ENCODE results near the gene AP1AR. TPM values are rescaled to one million over a fixed set of nuclear protein-coding genes. Genes with fewer than 3 reads are reported as not detected.
"Not testable (repeated sequence)": the region's sequence is repeated elsewhere in the genome, so short reads cannot be mapped to it uniquely, and the experiment has no call there.

AP1AR gene
- total RNA-seq, 2 experiments from 2014 or later = 10.9 to 13.0 TPM

GRCh38 chr4:112203593-112203992, 28.0 kb upstream of the AP1AR start:
- CTCF ChIA-PET = interaction anchor here (1.1 to 1.5 kb wide), 4 partner anchors 10 to 104 kb away, joined by 3 to 5 read pairs (median 3); no protein-coding TSS in a partner anchor
- Mint-ChIP-seq H3K4me3 (no peak overlapping the region), H3K4me1 (ENCODE audit: low read depth) (peaks cover 13% of the 10 kb centered on the region)

DNA sequence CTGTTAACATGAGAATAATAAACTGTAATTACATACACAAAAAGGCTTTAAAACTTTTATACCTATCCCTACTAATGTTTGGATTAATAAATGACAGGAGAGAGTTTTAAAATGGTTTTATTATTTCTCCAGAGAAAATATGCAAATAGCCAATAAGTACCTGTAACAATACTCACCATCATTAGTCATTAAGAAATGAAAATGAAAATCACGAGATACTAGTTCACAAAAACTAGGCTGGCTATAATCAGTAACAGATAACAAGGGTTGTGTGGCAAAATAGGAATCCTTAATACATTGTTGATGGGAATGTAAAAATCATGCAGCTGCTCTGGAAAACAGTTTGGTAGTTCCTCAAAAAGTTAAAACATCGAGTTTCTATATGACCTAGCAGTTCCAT, 25.2 kb upstream of the AP1AR start:
- no peaks in the 10 kb centered on the region for H3K4me1 Mint-ChIP-seq (ENCODE audit: low read depth)
- peaks cover 4% of the 10 kb centered on the region for H3K27me3 Mint-ChIP-seq (ENCODE audit: low read depth)
- no peaks in the 10 kb centered on the region for H3K9me3 Mint-ChIP-seq (ENCODE audit: insufficient read depth)
- CTCF ChIA-PET = no interaction called here
- H3K4me3 Mint-ChIP-seq = no peak overlapping the region
- DNase-seq (no peak), ATAC-seq (no peak)
- H3K36me3 Mint-ChIP-seq (ENCODE audit: low read depth) = no peaks in the 10 kb centered on the region
- H3K27ac Mint-ChIP-seq = no peak overlapping the region
- POLR2A ChIA-PET = no interaction called here

More at GRCh38 chr4:112203593-112203992, 28.0 kb upstream of the AP1AR start:
- DNase-seq (no peak), ATAC-seq (no peak)
- Mint-ChIP-seq H3K36me3 (ENCODE audit: low read depth) (no peaks in the 10 kb centered on the region), H3K27ac (no peak overlapping the region), H3K9me3 (ENCODE audit: insufficient read depth) (no peaks in the 10 kb centered on the region), H3K27me3 (ENCODE audit: low read depth) (no peaks in the 10 kb centered on the region)
- POLR2A ChIA-PET = no interaction called here

DNA sequence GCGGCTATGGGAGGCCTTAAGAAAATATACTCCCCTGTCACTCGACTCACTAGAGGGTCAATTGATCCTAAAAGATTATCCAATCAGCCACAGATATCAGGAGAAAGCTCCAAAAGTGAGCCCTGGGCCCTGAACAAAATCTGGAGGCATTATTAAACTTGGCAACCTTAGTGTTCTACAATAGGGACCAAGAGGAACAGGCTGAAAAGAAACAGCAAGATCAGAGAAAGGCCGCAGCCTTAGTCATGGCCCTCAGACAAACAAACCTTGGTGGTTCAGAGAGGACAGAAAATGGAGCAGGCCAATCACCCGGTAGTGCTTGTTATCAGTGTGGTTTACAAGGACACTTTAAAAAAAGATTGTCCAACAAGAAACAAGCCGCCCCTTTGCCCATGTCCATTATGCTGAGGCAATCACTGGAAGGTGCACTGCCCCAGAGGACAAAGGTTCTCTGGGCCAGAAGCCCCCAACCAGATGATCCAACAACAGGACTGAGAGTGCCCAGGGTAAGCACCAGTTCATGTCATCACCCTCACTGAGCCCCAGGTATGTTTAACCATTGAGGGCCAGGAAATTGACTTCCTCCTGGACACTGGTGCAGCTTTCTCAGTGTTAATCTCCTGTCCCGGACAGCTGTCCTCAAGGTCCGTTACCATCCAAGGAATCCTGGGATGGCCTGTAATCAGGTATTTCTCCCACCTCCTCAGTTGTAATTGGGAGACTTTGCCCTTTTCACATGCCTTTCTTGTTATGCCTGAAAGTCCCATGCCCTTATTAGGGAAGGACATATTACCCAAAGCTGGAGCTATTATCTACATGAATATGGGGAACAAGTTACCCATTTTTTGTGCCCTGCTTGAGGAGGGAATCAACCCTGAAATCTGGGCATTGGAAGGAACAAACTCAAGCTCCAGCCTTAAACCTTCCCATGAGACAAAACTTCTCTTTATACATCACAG, 23.2 kb upstream of the AP1AR start:
- H3K4me3 Mint-ChIP-seq; H3K27me3 Mint-ChIP-seq (ENCODE audit: low read depth); ATAC-seq; H3K4me1 Mint-ChIP-seq (ENCODE audit: low read depth); H3K36me3 Mint-ChIP-seq (ENCODE audit: low read depth); DNase-seq; POLR2A ChIA-PET; H3K27ac Mint-ChIP-seq; H3K9me3 Mint-ChIP-seq (ENCODE audit: insufficient read depth); CTCF ChIA-PET: not testable (repeated sequence)

- Mint-ChIP-seq H3K36me3 (ENCODE audit: low read depth) (no peaks in the 10 kb centered on the region), H3K9me3 (ENCODE audit: insufficient read depth) (no peaks in the 10 kb centered on the region), H3K27me3 (ENCODE audit: low read depth) (peaks cover 4% of the 10 kb centered on the region), H3K27ac (no peak overlapping the region), H3K4me3 (no peak overlapping the region), H3K4me1 (ENCODE audit: low read depth) (peaks cover 5% of the 10 kb centered on the region)
- ChIA-PET CTCF (interaction anchor here (2.8 kb wide), 1 partner anchor 111 kb away, joined by 8 read pairs; no protein-coding TSS in a partner anchor), POLR2A (no interaction called here)
- ATAC-seq = no peak
- no peak for DNase-seq
Measured at GRCh38 chr4:112210777-112211176, 20.8 kb upstream of the AP1AR start.

DNA sequence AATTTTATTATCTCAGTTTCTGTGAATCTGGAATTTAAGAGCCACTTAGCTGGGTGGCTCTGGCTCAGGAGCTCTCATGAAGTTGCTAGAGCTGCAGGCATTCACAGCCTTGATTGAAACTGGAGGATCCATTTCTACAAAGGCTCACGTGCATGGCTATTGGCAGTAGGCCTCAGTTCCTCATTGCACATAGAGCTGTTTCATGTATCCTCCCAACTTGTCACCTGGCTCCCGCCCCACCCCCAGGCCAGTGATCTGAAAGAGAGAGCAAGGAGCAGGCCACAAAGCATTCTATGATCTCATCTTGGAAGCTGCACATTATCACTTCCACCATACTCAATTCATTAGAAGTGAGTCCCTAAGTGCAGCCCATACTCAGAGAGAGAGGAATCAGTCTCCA, 18.5 kb upstream of the AP1AR start:
- ChIA-PET CTCF (interaction anchor here (1.2 to 3.7 kb wide), 5 partner anchors 9 to 311 kb away, joined by 4 to 28 read pairs (median 8); no protein-coding TSS in a partner anchor), POLR2A (interaction anchor here (1.0 kb wide), 1 partner anchor 36 kb away, joined by 3 read pairs; no protein-coding TSS in a partner anchor)
- peaks cover 4% of the 10 kb centered on the region for H3K27me3 Mint-ChIP-seq (ENCODE audit: low read depth)
- DNase-seq (no peak), ATAC-seq (no peak)
- H3K4me3 Mint-ChIP-seq = no peak overlapping the region
- H3K9me3 Mint-ChIP-seq (ENCODE audit: insufficient read depth) = no peaks in the 10 kb centered on the region
- H3K36me3 Mint-ChIP-seq (ENCODE audit: low read depth) = no peaks in the 10 kb centered on the region
- H3K4me1 Mint-ChIP-seq (ENCODE audit: low read depth) = peaks cover 5% of the 10 kb centered on the region
- H3K27ac Mint-ChIP-seq = no peak overlapping the region

- H3K27ac Mint-ChIP-seq = no peak overlapping the region
- H3K4me1 Mint-ChIP-seq (ENCODE audit: low read depth) = peaks cover 5% of the 10 kb centered on the region
- no peak overlapping the region for H3K4me3 Mint-ChIP-seq
- no peaks in the 10 kb centered on the region for H3K9me3 Mint-ChIP-seq (ENCODE audit: insufficient read depth)
- no peaks in the 10 kb centered on the region for H3K36me3 Mint-ChIP-seq (ENCODE audit: low read depth)
- ChIA-PET CTCF (interaction anchor here (0.8 to 3.7 kb wide), 13 partner anchors 10 to 310 kb away, joined by 3 to 28 read pairs (median 4); no protein-coding TSS in a partner anchor), POLR2A (no interaction called here)
- no peak for DNase-seq
- ATAC-seq = no peak
- H3K27me3 Mint-ChIP-seq (ENCODE audit: low read depth) = peaks cover 4% of the 10 kb centered on the region
Measured at GRCh38 chr4:112213856-112214255, 17.7 kb upstream of the AP1AR start.

- H3K4me3 Mint-ChIP-seq = no peak overlapping the region
- ChIA-PET POLR2A (no interaction called here), CTCF (interaction anchor here (0.8 to 3.7 kb wide), 12 partner anchors 9 to 309 kb away, joined by 3 to 28 read pairs (median 4); no protein-coding TSS in a partner anchor)
- no peak for DNase-seq
- H3K9me3 Mint-ChIP-seq (ENCODE audit: insufficient read depth) = no peaks in the 10 kb centered on the region
- no peak for ATAC-seq
- H3K4me1 Mint-ChIP-seq (ENCODE audit: low read depth) = peaks cover 5% of the 10 kb centered on the region
- H3K27ac Mint-ChIP-seq = no peak overlapping the region
- H3K36me3 Mint-ChIP-seq (ENCODE audit: low read depth) = no peaks in the 10 kb centered on the region
- peaks cover 4% of the 10 kb centered on the region for H3K27me3 Mint-ChIP-seq (ENCODE audit: low read depth)
Measured at GRCh38 chr4:112214390-112215264, 17.0 kb upstream of the AP1AR start.

- no peak for ATAC-seq
- H3K4me3 Mint-ChIP-seq = no peak overlapping the region
- H3K36me3 Mint-ChIP-seq (ENCODE audit: low read depth) = no peaks in the 10 kb centered on the region
- H3K4me1 Mint-ChIP-seq (ENCODE audit: low read depth) = peaks cover 11% of the 10 kb centered on the region
- no peak overlapping the region for H3K27ac Mint-ChIP-seq
- no peak for DNase-seq
- POLR2A ChIA-PET = no interaction called here
- CTCF ChIA-PET = interaction anchor here (0.6 to 2.3 kb wide), 3 partner anchors 15 to 120 kb away, joined by 3 to 7 read pairs (median 3); no protein-coding TSS in a partner anchor
- peaks cover 4% of the 10 kb centered on the region for H3K9me3 Mint-ChIP-seq (ENCODE audit: insufficient read depth)
- H3K27me3 Mint-ChIP-seq (ENCODE audit: low read depth) = no peaks in the 10 kb centered on the region
Measured at GRCh38 chr4:112219826-112220366, 11.7 kb upstream of the AP1AR start.

- peaks cover 4% of the 10 kb centered on the region for H3K9me3 Mint-ChIP-seq (ENCODE audit: insufficient read depth)
- peaks cover 6% of the 10 kb centered on the region for H3K27me3 Mint-ChIP-seq (ENCODE audit: low read depth)
- peaks cover 11% of the 10 kb centered on the region for H3K4me1 Mint-ChIP-seq (ENCODE audit: low read depth)
- no peak overlapping the region for H3K4me3 Mint-ChIP-seq
- ATAC-seq (no peak), DNase-seq (no peak)
- H3K36me3 Mint-ChIP-seq (ENCODE audit: low read depth) = no peaks in the 10 kb centered on the region
- ChIA-PET CTCF (interaction anchor here (1.5 to 2.9 kb wide), 5 partner anchors 8 to 123 kb away, joined by 3 to 9 read pairs (median 6); no protein-coding TSS in a partner anchor), POLR2A (no interaction called here)
- no peak overlapping the region for H3K27ac Mint-ChIP-seq
Measured at GRCh38 chr4:112222219-112222955, 9.2 kb upstream of the AP1AR start.

DNA sequence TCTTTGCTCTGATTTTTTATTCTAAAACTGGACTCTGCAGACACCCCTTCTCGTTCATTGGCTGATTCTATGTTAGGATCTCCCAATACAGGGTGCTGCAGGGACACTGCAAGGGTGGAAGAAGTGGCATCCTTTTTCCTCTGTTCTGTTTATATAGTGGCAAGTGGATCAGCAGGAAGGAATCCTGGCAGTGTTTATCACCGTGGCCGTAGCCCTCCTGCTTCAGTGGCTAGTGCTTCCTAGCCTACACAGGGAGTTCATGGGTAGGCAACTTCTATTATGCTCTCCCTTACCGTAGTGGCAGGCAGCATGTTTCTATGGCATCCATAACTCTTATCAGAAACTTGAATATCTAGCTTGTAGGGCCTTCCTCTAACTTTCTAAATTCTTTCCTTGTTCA, 6.4 kb upstream of the AP1AR start:
- H3K36me3 Mint-ChIP-seq (ENCODE audit: low read depth) = no peaks in the 10 kb centered on the region
- no peak for DNase-seq
- H3K27me3 Mint-ChIP-seq (ENCODE audit: low read depth) = peaks cover 8% of the 10 kb centered on the region
- no peak overlapping the region for H3K27ac Mint-ChIP-seq
- POLR2A ChIA-PET = no interaction called here
- CTCF ChIA-PET = interaction anchor here (0.8 to 1.3 kb wide), 3 partner anchors 9 to 78 kb away, joined by 4 to 5 read pairs (median 4); no protein-coding TSS in a partner anchor
- H3K9me3 Mint-ChIP-seq (ENCODE audit: insufficient read depth) = peaks cover 4% of the 10 kb centered on the region
- no peak overlapping the region for H3K4me3 Mint-ChIP-seq
- peaks cover 15% of the 10 kb centered on the region for H3K4me1 Mint-ChIP-seq (ENCODE audit: low read depth)
- ATAC-seq = no peak
